Neural cell (in vitro differentiated cells): ENCODE results near the gene TIPARP. TPM values are rescaled to one million over a fixed set of nuclear protein-coding genes. Genes with fewer than 3 reads are reported as not detected.
A peak's percentile ranks its signal among the peaks of the same experiment; 100 is the strongest.

Experiments
- H2AFZ ChIP-seq: fragments of 200-600, 300-800 bp; sonication (generic), shearing (Covaris generic); 2 replicates; pipeline ENCODE4 v1.6.0; 2014; ENCODE audit warnings: low read depth, mild to moderate bottlenecking, antibody characterized with exemption, low read length, moderate library complexity
- H3F3A ChIP-seq: fragments of 200-600 bp; shearing (Covaris generic); 2 replicates; pipeline ENCODE4 v1.6.1; 2016; ENCODE audit warnings: mild to moderate bottlenecking, moderate library complexity, mixed read lengths, antibody characterized with exemption, low read length; ENCODE audit not compliant: insufficient read depth, poor library complexity, severe bottlenecking
- H3K27ac ChIP-seq: fragments of 200-600, 300-800 bp; sonication (generic), shearing (Covaris generic); 2 replicates; pipeline ENCODE4 v1.5.1; 2014; ENCODE audit warnings: mild to moderate bottlenecking, low read length, moderate library complexity
- H3K27me3 ChIP-seq: fragments of 300-800, 200-600 bp; sonication (generic), shearing (Covaris generic); 2 replicates; pipeline ENCODE4 v1.6.0; 2014; ENCODE audit warnings: mild to moderate bottlenecking, low read depth, low read length, moderate library complexity; ENCODE audit not compliant: insufficient read depth
- H3K36me3 ChIP-seq: fragments of 300-800, 200-600 bp; sonication (generic), shearing (Covaris generic); 2 replicates; pipeline ENCODE4 v1.5.1; 2014; ENCODE audit warnings: mild to moderate bottlenecking, antibody characterized with exemption, low read length, moderate library complexity; ENCODE audit not compliant: insufficient read depth
- H3K4me2 ChIP-seq: fragments of 300-800, 200-600 bp; sonication (generic), shearing (Covaris generic); 2 replicates; pipeline ENCODE4 v1.6.0; 2014; ENCODE audit warnings: mild to moderate bottlenecking, low read length
- H3K4me3 ChIP-seq: fragments of 300-800, 200-600 bp; sonication (generic), shearing (Covaris generic); 2 replicates; pipeline ENCODE4 v1.5.1; 2014; ENCODE audit warnings: mild to moderate bottlenecking, low read length, moderate library complexity
- H3K79me2 ChIP-seq: fragments of 200-600 bp; shearing (Covaris generic); replicated peaks from 2 replicates; pipeline ENCODE4 v1.6.0; 2014; ENCODE audit warnings: mild to moderate bottlenecking, low read length, moderate library complexity; ENCODE audit not compliant: insufficient read depth
- H3K9ac ChIP-seq: fragments of 300-800, 200-600 bp; sonication (generic), shearing (Covaris generic); 2 replicates; pipeline ENCODE4 v1.6.1; 2016; ENCODE audit warnings: mild to moderate bottlenecking, low read length, mixed read lengths
- H3K9me2 ChIP-seq: fragments of 200-600 bp; shearing (Covaris generic); 2 replicates; pipeline ENCODE4 v1.6.1; 2016; ENCODE audit warnings: mild to moderate bottlenecking, low read length, mixed read lengths; ENCODE audit not compliant: insufficient read depth
- H3K9me3 ChIP-seq: fragments of 200-600, 300-800 bp; sonication (generic), shearing (Covaris generic); 2 replicates; pipeline ENCODE4 v1.6.1; 2016; ENCODE audit warnings: mild to moderate bottlenecking, mixed run types, low read length, moderate library complexity, mixed read lengths
- H4K20me1 ChIP-seq: fragments of 200-600 bp; shearing (Covaris generic); 2 replicates; pipeline ENCODE4 v1.6.1; 2016; ENCODE audit warnings: mild to moderate bottlenecking, mixed run types; ENCODE audit not compliant: insufficient read depth
- CTCF ChIP-seq: fragments of 450-650 bp; IDR thresholded peaks from 2 replicates; pipeline ENCODE4 v1.5.1; 2014; ENCODE audit warnings: antibody characterized with exemption, mild to moderate bottlenecking, moderate library complexity; ENCODE audit not compliant: poor library complexity, severe bottlenecking
- EP300 ChIP-seq: fragments of 450-650 bp; conservative IDR thresholded peaks from 2 replicates; pipeline ENCODE4 v1.6.1; 2014; ENCODE audit warnings: antibody characterized with exemption, mild to moderate bottlenecking, moderate library complexity; ENCODE audit not compliant: poor library complexity, severe bottlenecking
- EZH2 ChIP-seq: fragments of 200-600, 300-800 bp; shearing (Covaris generic), sonication (generic); IDR thresholded peaks from 2 replicates; pipeline ENCODE4 v1.6.1; 2014; ENCODE audit warnings: antibody characterized with exemption, low read length, borderline replicate concordance, mild to moderate bottlenecking; ENCODE audit not compliant: insufficient read depth, poor library complexity, severe bottlenecking
- MXI1 ChIP-seq: fragments of 450-650 bp; conservative IDR thresholded peaks from 2 replicates; pipeline ENCODE4 v1.6.1; 2014; ENCODE audit warnings: antibody characterized with exemption, mild to moderate bottlenecking; ENCODE audit not compliant: poor library complexity, severe bottlenecking
- POLR2AphosphoS5 ChIP-seq: IDR thresholded peaks from 2 replicates; pipeline ENCODE4 v1.6.1; 2012
- RAD21 ChIP-seq: fragments of 450-650 bp; conservative IDR thresholded peaks from 2 replicates; pipeline ENCODE4 v1.6.1; 2014; ENCODE audit warnings: antibody characterized with exemption, mild to moderate bottlenecking, moderate library complexity
- SMC3 ChIP-seq: fragments of 450-650 bp; conservative IDR thresholded peaks from 2 replicates; pipeline ENCODE4 v1.6.1; 2014; ENCODE audit warnings: antibody characterized with exemption, mild to moderate bottlenecking, moderate library complexity; ENCODE audit not compliant: poor library complexity
- TAF1 ChIP-seq: IDR thresholded peaks from 2 replicates; pipeline ENCODE4 v1.6.1; 2012; ENCODE audit warnings: low read depth
- polyA plus RNA-seq: library from polyadenylated mRNA; depleted of rRNA; stranded (reverse); fragments of >200 nt; gene quantifications from 2 replicates; pipeline ENCODE4 v1.2.3, GENCODE V29; 2014
- TF ChIP-seq, protein P1 (sequence below): IDR thresholded peaks from 2 replicates; pipeline ENCODE4 v1.6.1; 2012; ENCODE audit warnings: borderline replicate concordance

Gene TIPARP
- polyA plus RNA-seq, 1 donor from 2014 or later: 5.4 TPM

GRCh38 chr3:156680243-156680914 is 6.0 kb downstream of the TIPARP start:
- no peak overlapping the region for H3K4me3 ChIP-seq
- no peaks in the 10 kb centered on the region for H3K36me3 ChIP-seq
- TF ChIP-seq EP300 (no peak), RAD21 (no peak), SMC3 (no peak), CTCF (no peak), POLR2AphosphoS5 (no peak)
- TF ChIP-seq, protein P1, sequence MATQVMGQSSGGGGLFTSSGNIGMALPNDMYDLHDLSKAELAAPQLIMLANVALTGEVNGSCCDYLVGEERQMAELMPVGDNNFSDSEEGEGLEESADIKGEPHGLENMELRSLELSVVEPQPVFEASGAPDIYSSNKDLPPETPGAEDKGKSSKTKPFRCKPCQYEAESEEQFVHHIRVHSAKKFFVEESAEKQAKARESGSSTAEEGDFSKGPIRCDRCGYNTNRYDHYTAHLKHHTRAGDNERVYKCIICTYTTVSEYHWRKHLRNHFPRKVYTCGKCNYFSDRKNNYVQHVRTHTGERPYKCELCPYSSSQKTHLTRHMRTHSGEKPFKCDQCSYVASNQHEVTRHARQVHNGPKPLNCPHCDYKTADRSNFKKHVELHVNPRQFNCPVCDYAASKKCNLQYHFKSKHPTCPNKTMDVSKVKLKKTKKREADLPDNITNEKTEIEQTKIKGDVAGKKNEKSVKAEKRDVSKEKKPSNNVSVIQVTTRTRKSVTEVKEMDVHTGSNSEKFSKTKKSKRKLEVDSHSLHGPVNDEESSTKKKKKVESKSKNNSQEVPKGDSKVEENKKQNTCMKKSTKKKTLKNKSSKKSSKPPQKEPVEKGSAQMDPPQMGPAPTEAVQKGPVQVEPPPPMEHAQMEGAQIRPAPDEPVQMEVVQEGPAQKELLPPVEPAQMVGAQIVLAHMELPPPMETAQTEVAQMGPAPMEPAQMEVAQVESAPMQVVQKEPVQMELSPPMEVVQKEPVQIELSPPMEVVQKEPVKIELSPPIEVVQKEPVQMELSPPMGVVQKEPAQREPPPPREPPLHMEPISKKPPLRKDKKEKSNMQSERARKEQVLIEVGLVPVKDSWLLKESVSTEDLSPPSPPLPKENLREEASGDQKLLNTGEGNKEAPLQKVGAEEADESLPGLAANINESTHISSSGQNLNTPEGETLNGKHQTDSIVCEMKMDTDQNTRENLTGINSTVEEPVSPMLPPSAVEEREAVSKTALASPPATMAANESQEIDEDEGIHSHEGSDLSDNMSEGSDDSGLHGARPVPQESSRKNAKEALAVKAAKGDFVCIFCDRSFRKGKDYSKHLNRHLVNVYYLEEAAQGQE: no peak
- H3K9me2 ChIP-seq: no peaks in the 10 kb centered on the region
- H3K79me2 ChIP-seq: peaks cover 5% of the 10 kb centered on the region
- H3K27me3 ChIP-seq: no peaks in the 10 kb centered on the region
- H3K27ac ChIP-seq: no peak overlapping the region
- no peak overlapping the region for H3K4me2 ChIP-seq
- H3K9ac ChIP-seq: no peak overlapping the region
- H4K20me1 ChIP-seq: no peaks in the 10 kb centered on the region
- no peaks in the 10 kb centered on the region for H3F3A ChIP-seq
- no peak overlapping the region for H2AFZ ChIP-seq
- H3K9me3 ChIP-seq: no peaks in the 10 kb centered on the region

GRCh38 chr3:156681002-156681401 is 6.6 kb downstream of the TIPARP start:
- Histone ChIP-seq H3K4me3 (peak overlapping the region; percentile 34), H4K20me1 (no peaks in the 10 kb centered on the region), H3K9me3 (no peaks in the 10 kb centered on the region), H2AFZ (no peak overlapping the region), H3F3A (no peaks in the 10 kb centered on the region), H3K9me2 (no peaks in the 10 kb centered on the region), H3K27me3 (no peaks in the 10 kb centered on the region), H3K9ac (no peak overlapping the region), H3K36me3 (no peaks in the 10 kb centered on the region), H3K27ac (no peak overlapping the region), H3K4me2 (no peak overlapping the region), H3K79me2 (peaks cover 5% of the 10 kb centered on the region)
- no peak for TF ChIP-seq TAF1
- TF ChIP-seq RAD21: no peak
- TF ChIP-seq MXI1: no peak
- TF ChIP-seq, protein P1: no peak
- TF ChIP-seq POLR2AphosphoS5: no peak
- no peak for TF ChIP-seq EP300
- TF ChIP-seq SMC3: no peak
- TF ChIP-seq EZH2: no peak
